ENCODE measurements around the gene NT5C1B.
"Not testable (repeated sequence)": the region's sequence is repeated elsewhere in the genome, so short reads cannot be mapped to it uniquely, and the experiment has no call there.

The NT5C1B gene

DNA sequence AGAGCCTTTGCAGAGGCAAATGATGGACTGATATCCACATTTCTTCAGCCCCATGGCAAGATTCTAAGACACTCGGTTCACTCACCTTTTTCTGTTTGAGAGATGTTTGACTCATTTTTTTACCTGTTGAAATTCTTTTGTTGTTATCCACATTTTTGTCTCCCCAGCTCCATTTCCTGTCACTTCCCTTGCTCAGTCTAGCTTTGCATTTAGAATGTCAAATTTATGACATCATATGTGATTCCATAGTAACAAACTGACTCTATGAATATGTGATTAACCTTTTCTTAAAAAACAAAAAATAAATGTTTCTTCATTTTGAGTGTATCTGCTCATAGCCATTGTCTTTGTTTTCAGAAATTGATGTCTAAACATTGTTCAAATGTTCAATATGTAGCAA is at the start of gene NT5C1B:
NT5C1B (minus strand) TSS at position 216 of the 400 bp plus-strand sequence; CDS start at position 115, 101 bp downstream.
- no peak for DNase-seq

DNA sequence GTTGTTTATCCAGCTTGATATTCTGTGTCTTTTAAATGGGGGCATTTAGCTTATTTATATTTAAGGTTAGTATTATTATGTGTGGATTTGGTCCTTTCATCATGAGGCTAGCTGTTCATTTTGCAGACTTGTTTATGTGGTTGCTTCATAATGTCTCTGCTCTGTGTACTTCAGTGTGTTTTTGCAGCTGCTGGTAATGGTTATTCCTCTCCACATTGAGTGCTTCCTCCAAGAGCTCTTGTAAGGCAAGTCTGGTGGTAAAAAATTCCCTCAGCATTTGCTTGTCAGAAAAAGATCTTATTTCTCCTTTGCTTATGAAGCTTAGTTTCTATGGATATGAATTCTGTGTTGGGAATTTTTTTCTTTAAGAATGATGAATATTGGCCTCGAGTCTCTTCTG is 47.8 kb upstream of the NT5C1B start:
- DNase-seq = no peak

DNA sequence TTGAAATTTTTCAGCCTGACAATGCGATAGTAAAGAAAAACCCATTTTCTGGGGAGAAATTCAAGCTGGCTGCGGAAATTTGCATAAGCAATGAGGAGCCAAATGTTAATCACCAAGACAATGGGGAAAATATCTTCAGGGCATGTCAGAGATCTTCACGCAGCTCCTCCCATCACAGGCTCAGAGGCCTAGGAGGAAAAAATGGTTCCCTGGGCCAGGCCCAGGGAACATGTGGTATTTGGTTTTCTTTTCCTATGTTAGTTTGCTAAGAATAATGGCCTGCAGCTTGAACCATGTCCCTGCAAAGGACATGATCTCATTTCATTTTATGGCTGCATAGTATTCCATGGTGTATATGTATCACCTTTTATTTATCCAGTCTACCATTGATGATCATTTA is 43.3 kb upstream of the NT5C1B start:
- DNase-seq = not testable (repeated sequence)

DNA sequence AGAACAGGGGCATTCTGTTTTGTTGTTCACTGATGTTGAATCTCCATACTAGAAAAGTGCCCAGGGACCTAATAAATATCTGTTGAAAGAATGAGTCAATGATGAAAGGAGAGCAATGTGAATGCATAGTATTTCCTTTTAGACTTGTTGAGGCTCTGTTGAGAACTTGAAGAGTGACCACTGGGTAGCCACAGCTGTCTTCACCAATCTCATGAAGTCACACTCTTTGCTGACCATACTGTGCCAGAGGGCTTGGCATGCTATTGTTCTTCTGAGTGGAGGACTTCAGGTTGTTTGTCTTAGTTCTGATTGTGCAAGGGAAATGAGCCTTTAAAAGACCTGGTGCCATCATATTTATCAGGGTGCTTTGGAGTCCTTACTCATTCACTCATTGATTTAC is 41.6 kb upstream of the NT5C1B start:
- DNase-seq = no peak

DNA sequence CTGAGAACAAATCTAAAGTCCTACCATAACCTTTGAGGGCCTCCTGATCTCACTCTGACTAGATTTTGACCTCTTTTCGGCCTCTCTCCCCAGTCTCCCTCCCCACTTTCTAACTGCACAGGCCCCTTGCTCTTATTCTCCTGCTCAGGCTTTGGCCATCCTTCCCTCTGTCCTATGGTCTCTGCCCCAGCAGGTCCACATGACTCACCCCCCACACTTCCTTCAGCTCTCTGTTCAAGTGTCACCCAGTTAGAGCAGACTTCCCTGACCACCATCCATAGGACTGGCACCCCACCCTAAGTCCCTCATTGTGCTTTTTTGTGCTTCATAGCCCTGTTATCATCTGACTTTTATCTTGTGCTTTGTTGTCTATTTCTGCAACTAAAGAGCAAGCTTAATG is 41.2 kb upstream of the NT5C1B start:
- no peak for DNase-seq

DNA sequence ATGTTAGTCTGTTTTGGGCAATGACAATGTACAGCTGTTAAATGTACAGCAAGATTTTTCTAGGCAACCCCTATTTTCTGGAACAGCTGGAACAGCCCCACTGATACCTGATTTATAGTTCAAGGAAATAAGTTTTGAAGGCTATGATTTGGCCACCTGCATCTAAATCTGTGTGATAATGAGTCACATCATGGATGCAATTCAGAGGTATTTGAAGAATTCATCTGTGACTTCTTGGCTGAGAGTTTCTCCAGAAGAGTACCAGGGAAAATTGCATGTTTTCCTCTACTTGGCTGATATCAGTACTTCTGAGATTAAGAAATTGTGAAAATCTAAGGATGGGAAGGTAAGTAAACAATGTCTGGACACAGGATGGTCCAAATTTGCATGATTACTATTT is 40.7 kb upstream of the NT5C1B start:
- no peak for DNase-seq

DNA sequence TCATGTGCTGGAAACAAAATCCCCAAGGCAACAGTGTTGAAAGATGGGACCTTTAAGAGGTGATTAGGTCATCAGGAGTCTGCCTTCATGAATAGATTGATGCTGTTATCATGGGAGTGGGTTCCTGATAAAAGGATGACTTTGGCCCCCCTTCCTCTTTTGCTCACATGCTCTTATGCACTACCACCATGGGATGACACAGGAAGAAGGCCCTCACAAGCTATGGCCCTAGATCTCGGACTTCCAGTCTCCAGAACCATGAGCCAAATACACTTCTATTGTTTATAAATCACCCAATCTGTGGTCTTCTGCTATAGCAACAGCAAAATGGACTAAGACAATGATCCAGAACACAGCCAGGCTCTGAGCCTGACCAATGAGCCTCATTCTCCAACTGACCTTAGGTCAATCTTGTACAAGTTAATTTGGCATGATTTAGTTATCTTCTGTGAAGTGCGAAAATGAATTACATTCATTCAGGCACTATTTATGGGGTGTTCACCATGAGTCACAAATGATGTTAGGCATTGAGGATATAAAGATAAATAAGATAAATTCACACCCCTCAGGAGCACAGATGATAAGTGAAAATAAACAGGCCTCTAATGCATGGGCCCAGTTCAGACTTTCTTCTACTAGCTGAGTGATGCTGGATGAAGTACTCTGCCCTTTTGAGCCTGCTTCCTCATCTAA is 37.7 kb upstream of the NT5C1B start:
- no peak for DNase-seq

- DNase-seq = no peak
Observed at GRCh38 chr2:18626256-18626668, 36.9 kb upstream of the NT5C1B start.

- no peak for DNase-seq
Observed at GRCh38 chr2:18625563-18625962, 36.2 kb upstream of the NT5C1B start.

DNA sequence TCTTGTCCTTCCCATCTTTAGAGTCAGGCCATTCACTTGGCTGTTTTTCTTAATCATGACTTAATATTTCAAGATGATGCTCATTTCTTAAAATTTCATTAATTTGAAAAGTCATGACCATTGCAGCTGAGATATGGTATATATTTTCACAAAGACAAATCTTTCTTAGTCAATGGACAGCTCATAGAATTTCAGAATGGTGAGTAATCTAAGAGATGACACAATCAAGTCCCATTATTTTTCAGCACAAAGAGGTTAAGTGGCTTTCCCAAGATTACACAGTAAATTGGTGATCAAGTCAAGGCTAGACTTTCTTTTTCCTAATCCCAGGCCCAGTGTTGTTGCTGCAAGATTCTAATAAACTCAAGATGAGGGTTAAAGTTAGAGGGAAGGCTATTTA is 34.4 kb upstream of the NT5C1B start:
- DNase-seq = no peak

GRCh38 chr2:18620867-18621632 is 31.7 kb upstream of the NT5C1B start:
- no peak for DNase-seq

DNA sequence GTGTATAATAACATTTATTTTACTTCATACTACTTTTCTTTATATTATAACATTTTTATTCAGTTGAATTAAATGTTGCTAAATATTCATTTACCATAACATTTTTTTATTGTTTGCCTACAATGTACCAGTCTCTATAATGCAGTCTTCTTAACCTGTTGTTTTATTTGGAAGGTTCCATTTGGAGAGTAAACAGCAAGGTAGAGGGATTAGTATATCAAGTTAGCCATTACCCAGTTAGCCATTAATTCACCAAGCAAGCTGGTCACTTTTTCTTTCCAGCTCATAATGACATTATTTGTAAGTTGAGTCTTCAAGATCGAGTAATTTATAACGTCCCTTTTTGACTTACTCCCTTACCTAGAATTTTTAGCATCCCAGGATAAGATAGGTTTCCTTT is 29.7 kb upstream of the NT5C1B start:
- DNase-seq = no peak

DNA sequence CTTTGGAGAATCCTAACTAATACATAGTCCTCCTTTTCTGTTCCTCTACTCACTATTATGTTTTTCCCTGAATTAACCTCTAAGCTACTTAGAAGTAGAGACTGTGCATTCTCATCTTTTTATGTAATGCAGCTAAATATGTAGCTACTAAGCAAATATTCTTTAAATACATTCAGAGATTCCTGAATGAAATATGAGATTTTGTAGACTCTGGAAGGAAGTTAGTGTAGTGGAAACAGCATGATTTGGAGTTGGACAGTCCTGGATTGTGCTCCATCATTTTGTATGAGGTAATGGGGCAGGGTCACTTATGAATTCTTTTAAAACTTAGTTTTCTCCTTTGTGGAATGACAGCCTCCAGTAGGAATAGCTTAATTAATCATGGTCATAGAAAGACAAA is 24.7 kb upstream of the NT5C1B start:
- DNase-seq = no peak

- no peak for DNase-seq
Observed at GRCh38 chr2:18612133-18612532, 22.8 kb upstream of the NT5C1B start.

DNA sequence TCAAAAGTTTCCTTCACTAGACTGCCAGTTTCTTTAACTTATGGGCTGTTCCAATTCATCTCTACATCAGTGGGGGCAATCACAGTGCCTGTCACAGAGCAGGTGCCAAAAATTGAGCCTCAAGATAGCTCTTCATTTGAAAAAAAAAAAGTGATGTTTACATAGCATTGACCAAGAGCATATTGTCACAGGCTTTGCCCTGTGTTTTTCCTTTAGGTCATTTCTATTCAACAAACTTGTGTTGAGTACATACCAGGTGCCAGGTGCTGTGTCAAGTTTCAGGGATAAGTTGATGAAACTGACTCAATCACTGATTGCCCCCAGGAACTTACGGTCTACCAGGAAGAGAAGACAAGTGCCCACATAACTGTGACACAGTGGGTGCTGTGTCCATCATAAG is 22.2 kb upstream of the NT5C1B start:
- no peak for DNase-seq

DNA sequence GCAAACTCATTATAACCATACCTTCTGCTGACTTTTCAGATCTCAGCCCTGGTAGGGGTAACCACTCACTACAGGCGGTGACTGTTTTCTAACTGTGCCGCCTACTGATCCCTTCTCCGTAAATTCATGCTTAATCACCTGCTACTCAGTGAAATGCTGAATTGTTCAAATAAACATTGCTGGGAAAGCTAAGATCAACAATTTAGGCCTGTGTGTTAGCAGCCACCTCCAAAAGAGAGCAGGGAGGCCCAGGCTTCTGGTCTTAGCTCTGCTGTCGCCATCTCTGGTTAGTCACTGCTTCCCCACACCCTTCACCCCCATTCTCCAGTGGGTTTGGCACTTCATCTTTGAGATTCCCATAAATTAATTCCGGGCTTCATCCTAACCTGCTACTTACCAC is 21.8 kb upstream of the NT5C1B start:
- no peak for DNase-seq

- no peak for DNase-seq
Observed at GRCh38 chr2:18610651-18611050, 21.3 kb upstream of the NT5C1B start.

GRCh38 chr2:18610090-18610489 is 20.7 kb upstream of the NT5C1B start:
- no peak for DNase-seq

GRCh38 chr2:18605115-18605514 is 15.7 kb upstream of the NT5C1B start:
- DNase-seq = no peak

GRCh38 chr2:18604531-18604885 is 15.1 kb upstream of the NT5C1B start:
- DNase-seq = no peak

DNA sequence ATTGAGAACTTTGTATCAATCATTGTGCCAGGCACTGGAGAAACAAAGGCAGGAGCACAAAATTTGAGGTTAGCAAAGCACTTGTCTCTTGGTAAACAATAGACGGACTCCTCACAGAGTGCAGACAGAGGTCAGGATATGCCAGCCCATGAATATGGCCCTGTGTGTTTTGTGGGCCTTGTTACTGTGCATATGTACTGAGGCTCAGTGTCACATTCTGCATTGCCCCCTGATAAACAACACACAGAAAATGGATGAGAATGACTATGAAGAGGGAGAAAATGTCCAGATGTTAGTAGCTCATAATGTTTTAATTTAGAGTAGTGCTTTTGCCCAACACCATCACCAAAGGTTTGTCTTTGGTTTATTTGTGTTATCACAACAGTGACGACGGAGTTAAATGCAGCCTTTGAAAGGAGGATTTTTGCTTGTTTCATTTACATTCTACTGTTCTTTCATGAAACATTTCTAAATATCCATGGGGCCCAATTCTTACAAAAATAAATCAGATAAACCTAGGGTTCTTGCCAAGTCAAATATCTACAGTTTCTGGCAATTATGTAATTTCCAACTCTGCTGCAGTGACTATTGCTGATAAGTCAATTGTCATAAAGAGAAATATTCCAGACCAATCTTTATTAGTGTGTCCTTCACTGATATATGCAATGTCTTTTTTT is 14.6 kb upstream of the NT5C1B start:
- no peak for DNase-seq

DNA sequence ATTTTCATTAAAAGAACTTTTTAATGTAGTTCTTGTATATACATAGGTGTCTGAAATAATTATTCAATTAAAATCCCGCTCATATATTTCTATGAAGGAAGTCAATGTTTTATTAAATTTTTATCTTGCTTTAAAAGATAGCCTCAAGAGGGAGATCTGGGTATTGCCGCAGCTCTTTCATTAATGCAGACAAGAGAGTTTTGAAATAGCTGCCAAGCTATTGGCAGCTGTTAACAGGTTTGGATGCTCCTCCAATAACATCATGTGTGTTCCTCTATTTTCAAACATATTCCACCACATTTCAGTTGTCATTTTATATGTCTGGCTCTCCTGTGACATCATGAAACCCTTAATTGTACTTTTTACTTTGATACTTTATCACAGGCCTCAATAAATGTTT is 12.9 kb upstream of the NT5C1B start:
- DNase-seq = no peak

DNA sequence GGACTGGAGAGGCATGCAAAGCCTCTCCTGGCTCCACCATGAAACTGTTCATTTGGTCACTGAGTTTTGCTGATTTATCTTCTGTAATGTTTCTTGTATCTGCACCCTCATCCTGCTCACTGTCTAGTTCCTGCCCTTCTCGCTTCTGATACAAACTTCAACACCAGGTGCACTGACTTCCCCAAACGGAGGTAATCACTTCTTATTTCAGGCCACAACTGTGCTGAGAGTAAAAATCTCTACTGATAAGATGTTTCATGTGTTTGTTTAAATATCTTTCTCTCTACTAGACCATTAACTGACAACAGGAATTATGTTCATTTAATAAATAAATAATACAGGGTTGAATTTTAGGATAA is 10.9 kb upstream of the NT5C1B start:
- DNase-seq = no peak

- no peak for DNase-seq
Observed at GRCh38 chr2:18599509-18600254, 10.3 kb upstream of the NT5C1B start.

Measured in CD4-positive, alpha-beta T cell treated with Interleukin-12 subunit alpha and Interleukin-12 subunit beta, for 1 hour (primary cell).